MM.1S (cell line): ENCODE results near the gene EVX2.

Experiments used
- EZH2 ChIP-seq: fragments of 300-600 bp; sonication (generic); optimal IDR thresholded peaks from 2 replicates; pipeline ENCODE3; 2017; ENCODE audit warnings: low read depth, mild to moderate bottlenecking, antibody characterized with exemption, low read length, mixed read lengths
- TF ChIP-seq, protein P1 (sequence below): fragments of 300-600 bp; sonication (generic); IDR thresholded peaks from 2 replicates; pipeline ENCODE4 v1.5.1; 2016; ENCODE audit warnings: antibody characterized with exemption, low read length, mixed read lengths

DNA sequence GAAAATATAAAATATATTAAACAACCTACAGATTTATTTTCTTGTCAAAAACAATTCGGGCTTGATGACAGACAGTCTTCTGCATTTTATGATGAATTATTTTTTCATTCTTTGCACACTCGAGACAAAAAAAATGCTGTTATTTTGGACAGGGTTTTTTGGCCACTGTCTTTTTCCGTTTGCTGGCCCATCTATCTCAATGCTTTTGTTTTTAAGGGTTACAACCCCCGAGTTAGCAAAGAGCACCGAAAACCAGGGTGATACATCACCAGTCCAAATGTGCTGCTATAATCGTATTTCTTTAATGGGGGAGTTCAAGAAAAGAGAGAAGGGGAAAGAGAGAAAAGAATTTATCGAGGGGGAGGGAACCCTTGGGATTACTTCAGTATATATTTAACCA, 7.7 kb downstream of the EVX2 start:
- TF ChIP-seq, protein P1, sequence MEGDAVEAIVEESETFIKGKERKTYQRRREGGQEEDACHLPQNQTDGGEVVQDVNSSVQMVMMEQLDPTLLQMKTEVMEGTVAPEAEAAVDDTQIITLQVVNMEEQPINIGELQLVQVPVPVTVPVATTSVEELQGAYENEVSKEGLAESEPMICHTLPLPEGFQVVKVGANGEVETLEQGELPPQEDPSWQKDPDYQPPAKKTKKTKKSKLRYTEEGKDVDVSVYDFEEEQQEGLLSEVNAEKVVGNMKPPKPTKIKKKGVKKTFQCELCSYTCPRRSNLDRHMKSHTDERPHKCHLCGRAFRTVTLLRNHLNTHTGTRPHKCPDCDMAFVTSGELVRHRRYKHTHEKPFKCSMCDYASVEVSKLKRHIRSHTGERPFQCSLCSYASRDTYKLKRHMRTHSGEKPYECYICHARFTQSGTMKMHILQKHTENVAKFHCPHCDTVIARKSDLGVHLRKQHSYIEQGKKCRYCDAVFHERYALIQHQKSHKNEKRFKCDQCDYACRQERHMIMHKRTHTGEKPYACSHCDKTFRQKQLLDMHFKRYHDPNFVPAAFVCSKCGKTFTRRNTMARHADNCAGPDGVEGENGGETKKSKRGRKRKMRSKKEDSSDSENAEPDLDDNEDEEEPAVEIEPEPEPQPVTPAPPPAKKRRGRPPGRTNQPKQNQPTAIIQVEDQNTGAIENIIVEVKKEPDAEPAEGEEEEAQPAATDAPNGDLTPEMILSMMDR, result no peak
- TF ChIP-seq EZH2, result no peak
